ENCODE results near the gene HOXA3. TPM values are rescaled to one million over a fixed set of nuclear protein-coding genes. Genes with fewer than 3 reads are reported as not detected.

The HOXA3 gene
- total and polyA plus RNA-seq, 2 donors (not counting 1 experiment from before 2014, with no cell fraction given) = 0.68 to 1.5 TPM

DNA sequence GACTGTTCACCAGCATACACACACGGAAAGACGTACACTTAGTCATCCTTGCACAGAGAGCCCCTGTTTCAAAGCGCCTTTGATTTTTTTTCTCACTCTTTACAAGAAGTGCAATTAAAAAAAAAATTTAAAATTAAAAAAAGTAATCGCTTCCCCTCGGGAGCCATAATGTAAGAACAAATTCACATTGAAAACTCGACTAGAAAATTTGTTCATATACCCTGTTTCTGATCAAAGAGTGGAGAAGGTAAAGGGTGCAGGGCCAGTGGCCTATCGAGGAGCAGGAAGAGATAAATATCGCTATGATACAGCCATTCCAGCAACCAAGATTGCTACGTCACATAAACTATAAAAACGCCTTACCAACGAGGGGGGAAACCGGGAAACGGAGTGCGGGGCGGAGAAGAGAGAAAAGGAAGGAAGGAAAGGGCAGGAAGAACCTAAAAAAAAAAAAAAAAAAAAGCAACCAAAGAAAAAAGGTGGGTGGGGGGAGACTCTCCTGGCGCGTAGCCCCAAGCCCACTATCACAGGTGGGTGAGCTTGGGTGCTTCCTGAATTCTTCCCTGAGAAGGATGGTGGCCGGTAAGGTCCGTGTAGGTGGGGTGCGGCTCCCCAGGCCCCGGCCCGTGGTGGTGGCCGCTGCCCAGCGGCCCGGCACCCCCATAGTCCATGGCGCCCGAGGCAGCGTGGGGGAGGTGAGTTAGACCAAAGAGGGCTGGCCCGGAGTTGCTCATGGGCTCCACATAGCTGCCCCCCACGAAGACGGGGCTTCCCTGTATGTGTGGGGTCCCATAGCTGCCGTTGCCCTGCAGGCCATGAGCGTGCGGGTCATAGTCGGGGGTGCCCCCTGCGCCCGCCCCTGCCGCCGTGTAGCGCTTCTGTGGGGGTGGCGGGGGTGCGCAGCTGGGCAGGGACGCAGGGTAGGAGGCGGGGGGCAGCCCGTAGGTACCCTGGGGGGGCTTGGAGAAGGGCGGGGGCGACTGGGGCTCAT lies 44.7 kb downstream of the HOXA3 start:
- DNase-seq (ENCODE audit: low read depth in 2 of 2) = peak; percentile 74 to 80
- Histone ChIP-seq H3K27ac (ENCODE audit: insufficient read depth, low read length) (peak overlapping the region; percentile 95), H3K36me3 (ENCODE audit: control insufficient read depth, insufficient read depth, low read length) (no peaks in the 10 kb centered on the region), H4K20me1 (ENCODE audit: control insufficient read depth, extremely low read depth, insufficient read depth, low read length) (no peaks in the 10 kb centered on the region), H3K4me3 (replicated peaks in 1 of 4; ENCODE audit: control extremely low read depth in 1 of 4, insufficient read depth in 1 of 4, low read depth in 3 of 4, low read length in 4 of 4) (peak overlapping the region; percentile 46 to 92 (median 47)), H3K27me3 (ENCODE audit: control insufficient read depth, insufficient read depth, low read length) (no peaks in the 10 kb centered on the region), H2AFZ (ENCODE audit: low read length) (no peak overlapping the region), H3K4me1 (ENCODE audit: control insufficient read depth, extremely low read depth, insufficient read depth, low read length) (peaks cover 36% of the 10 kb centered on the region), H3K9ac (ENCODE audit: insufficient read depth, low read length) (peak overlapping the region; percentile 76), H3K4me2 (ENCODE audit: extremely low read depth, insufficient read depth, low read length) (peak overlapping the region; percentile 89), H3K9me3 (ENCODE audit: control insufficient read depth, insufficient read depth, low read depth, low read length) (no peaks in the 10 kb centered on the region), H3K79me2 (ENCODE audit: control insufficient read depth, insufficient read depth, low read length) (peaks cover 64% of the 10 kb centered on the region)
- TF ChIP-seq EZH2 (IDR thresholded peaks at IDR 0.05; ENCODE audit: low read length, missing control alignments) = no peak
- no peak for TF ChIP-seq CTCF (conservative IDR thresholded peaks at IDR 0.05 in 1 of 2, IDR thresholded peaks at IDR 0.05 in 1 of 2; ENCODE audit: low read depth in 1 of 2, low read length in 2 of 2)

DNA sequence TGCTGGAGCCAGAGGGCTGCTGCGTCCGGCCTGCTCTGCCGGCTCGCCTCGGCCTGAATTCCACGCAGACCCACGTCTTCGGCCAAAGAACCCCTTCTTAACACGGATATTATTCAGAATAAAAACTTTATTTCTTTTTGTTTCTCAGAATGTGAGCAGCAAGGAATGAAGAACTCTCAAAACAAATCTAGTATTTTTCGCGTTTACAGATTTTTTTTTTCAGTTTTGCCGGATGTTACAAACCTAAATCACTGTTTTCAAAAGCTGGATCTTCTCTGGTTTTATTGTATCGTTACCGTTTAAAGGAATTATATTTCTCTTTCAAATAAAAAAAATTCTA lies 45.5 kb downstream of the HOXA3 start:
- no peak for TF ChIP-seq EZH2 (IDR thresholded peaks at IDR 0.05; ENCODE audit: low read length, missing control alignments)
- no peak for TF ChIP-seq CTCF (conservative IDR thresholded peaks at IDR 0.05 in 1 of 2, IDR thresholded peaks at IDR 0.05 in 1 of 2; ENCODE audit: low read depth in 1 of 2, low read length in 2 of 2)

GRCh38 chr7:27106181-27106900 lies 46.0 kb downstream of the HOXA3 start:
- Histone ChIP-seq H3K27ac (ENCODE audit: insufficient read depth, low read length) (peak overlapping the region; percentile 95), H3K4me1 (ENCODE audit: control insufficient read depth, extremely low read depth, insufficient read depth, low read length) (peaks cover 36% of the 10 kb centered on the region), H3K79me2 (ENCODE audit: control insufficient read depth, insufficient read depth, low read length) (peaks cover 63% of the 10 kb centered on the region), H3K4me2 (ENCODE audit: extremely low read depth, insufficient read depth, low read length) (peak overlapping the region; percentile 76), H2AFZ (ENCODE audit: low read length) (no peak overlapping the region), H3K9ac (ENCODE audit: insufficient read depth, low read length) (peak overlapping the region; percentile 67), H3K27me3 (ENCODE audit: control insufficient read depth, insufficient read depth, low read length) (no peaks in the 10 kb centered on the region), H3K9me3 (ENCODE audit: control insufficient read depth, insufficient read depth, low read depth, low read length) (no peaks in the 10 kb centered on the region), H3K36me3 (ENCODE audit: control insufficient read depth, insufficient read depth, low read length) (no peaks in the 10 kb centered on the region), H4K20me1 (ENCODE audit: control insufficient read depth, extremely low read depth, insufficient read depth, low read length) (no peaks in the 10 kb centered on the region), H3K4me3 (replicated peaks in 1 of 4; ENCODE audit: control extremely low read depth in 1 of 4, insufficient read depth in 1 of 4, low read depth in 3 of 4, low read length in 4 of 4) (peak overlapping the region; percentile 38 to 92 (median 43))
- TF ChIP-seq EZH2 (IDR thresholded peaks at IDR 0.05; ENCODE audit: low read length, missing control alignments) (no peak), CTCF (conservative IDR thresholded peaks at IDR 0.05 in 1 of 2, IDR thresholded peaks at IDR 0.05 in 1 of 2; ENCODE audit: low read depth in 1 of 2, low read length in 2 of 2) (no peak)
- DNase-seq (ENCODE audit: low read depth in 2 of 2) = peak; percentile 55 to 68

More for the DNA sequence above, 45.5 kb downstream of the HOXA3 start:
- no peaks in the 10 kb centered on the region for H3K36me3 ChIP-seq (ENCODE audit: control insufficient read depth, insufficient read depth, low read length)
- H3K27ac ChIP-seq (ENCODE audit: insufficient read depth, low read length) = peak overlapping the region; percentile 95
- peak overlapping the region; percentile 38 to 92 (median 43) for H3K4me3 ChIP-seq (replicated peaks in 1 of 4; ENCODE audit: control extremely low read depth in 1 of 4, insufficient read depth in 1 of 4, low read depth in 3 of 4, low read length in 4 of 4)
- H4K20me1 ChIP-seq (ENCODE audit: control insufficient read depth, extremely low read depth, insufficient read depth, low read length) = no peaks in the 10 kb centered on the region
- peaks cover 36% of the 10 kb centered on the region for H3K4me1 ChIP-seq (ENCODE audit: control insufficient read depth, extremely low read depth, insufficient read depth, low read length)
- no peaks in the 10 kb centered on the region for H3K9me3 ChIP-seq (ENCODE audit: control insufficient read depth, insufficient read depth, low read depth, low read length)
- H3K79me2 ChIP-seq (ENCODE audit: control insufficient read depth, insufficient read depth, low read length) = peaks cover 63% of the 10 kb centered on the region
- peak overlapping the region; percentile 76 for H3K4me2 ChIP-seq (ENCODE audit: extremely low read depth, insufficient read depth, low read length)
- H3K27me3 ChIP-seq (ENCODE audit: control insufficient read depth, insufficient read depth, low read length) = no peaks in the 10 kb centered on the region
- peak overlapping the region; percentile 67 for H3K9ac ChIP-seq (ENCODE audit: insufficient read depth, low read length)
- H2AFZ ChIP-seq (ENCODE audit: low read length) = no peak overlapping the region
- no peak for DNase-seq (ENCODE audit: low read depth in 2 of 2)

All from fibroblast of lung (primary cell).